ENCODE measurements around the gene CHD9NB. TPM values are rescaled to one million over a fixed set of nuclear protein-coding genes. Genes with fewer than 3 reads are reported as not detected.
A peak's percentile ranks its signal among the peaks of the same experiment; 100 is the strongest.

CHD9NB gene
- total RNA-seq, 4 donors from 2014 or later, result 2.4 to 6.9 (median 3.2) TPM; not detected in 1

GRCh38 chr16:53091466-53092211 is 38.9 kb upstream of the CHD9NB start:
- no peaks in the 10 kb centered on the region for H3K27me3 ChIP-seq
- peaks cover 5 to 48% (median 34%) of the 10 kb centered on the region in 4 donors for H3K4me1 ChIP-seq
- TF ChIP-seq, protein P1, sequence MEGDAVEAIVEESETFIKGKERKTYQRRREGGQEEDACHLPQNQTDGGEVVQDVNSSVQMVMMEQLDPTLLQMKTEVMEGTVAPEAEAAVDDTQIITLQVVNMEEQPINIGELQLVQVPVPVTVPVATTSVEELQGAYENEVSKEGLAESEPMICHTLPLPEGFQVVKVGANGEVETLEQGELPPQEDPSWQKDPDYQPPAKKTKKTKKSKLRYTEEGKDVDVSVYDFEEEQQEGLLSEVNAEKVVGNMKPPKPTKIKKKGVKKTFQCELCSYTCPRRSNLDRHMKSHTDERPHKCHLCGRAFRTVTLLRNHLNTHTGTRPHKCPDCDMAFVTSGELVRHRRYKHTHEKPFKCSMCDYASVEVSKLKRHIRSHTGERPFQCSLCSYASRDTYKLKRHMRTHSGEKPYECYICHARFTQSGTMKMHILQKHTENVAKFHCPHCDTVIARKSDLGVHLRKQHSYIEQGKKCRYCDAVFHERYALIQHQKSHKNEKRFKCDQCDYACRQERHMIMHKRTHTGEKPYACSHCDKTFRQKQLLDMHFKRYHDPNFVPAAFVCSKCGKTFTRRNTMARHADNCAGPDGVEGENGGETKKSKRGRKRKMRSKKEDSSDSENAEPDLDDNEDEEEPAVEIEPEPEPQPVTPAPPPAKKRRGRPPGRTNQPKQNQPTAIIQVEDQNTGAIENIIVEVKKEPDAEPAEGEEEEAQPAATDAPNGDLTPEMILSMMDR (IDR thresholded peaks at IDR 0.05), result no peak
- no peak for TF ChIP-seq POLR2A (IDR thresholded peaks at IDR 0.05)
- no peaks in the 10 kb centered on the region for H3K9me3 ChIP-seq
- H3K4me3 ChIP-seq, result no peak overlapping the region
- DNase-seq, result peak in 2 of 3 donors; percentile 60 to 65
- H3K27ac ChIP-seq, result peak overlapping the region; percentile 54 to 86 (median 71)
- H3K36me3 ChIP-seq, result no peaks in the 10 kb centered on the region

DNA sequence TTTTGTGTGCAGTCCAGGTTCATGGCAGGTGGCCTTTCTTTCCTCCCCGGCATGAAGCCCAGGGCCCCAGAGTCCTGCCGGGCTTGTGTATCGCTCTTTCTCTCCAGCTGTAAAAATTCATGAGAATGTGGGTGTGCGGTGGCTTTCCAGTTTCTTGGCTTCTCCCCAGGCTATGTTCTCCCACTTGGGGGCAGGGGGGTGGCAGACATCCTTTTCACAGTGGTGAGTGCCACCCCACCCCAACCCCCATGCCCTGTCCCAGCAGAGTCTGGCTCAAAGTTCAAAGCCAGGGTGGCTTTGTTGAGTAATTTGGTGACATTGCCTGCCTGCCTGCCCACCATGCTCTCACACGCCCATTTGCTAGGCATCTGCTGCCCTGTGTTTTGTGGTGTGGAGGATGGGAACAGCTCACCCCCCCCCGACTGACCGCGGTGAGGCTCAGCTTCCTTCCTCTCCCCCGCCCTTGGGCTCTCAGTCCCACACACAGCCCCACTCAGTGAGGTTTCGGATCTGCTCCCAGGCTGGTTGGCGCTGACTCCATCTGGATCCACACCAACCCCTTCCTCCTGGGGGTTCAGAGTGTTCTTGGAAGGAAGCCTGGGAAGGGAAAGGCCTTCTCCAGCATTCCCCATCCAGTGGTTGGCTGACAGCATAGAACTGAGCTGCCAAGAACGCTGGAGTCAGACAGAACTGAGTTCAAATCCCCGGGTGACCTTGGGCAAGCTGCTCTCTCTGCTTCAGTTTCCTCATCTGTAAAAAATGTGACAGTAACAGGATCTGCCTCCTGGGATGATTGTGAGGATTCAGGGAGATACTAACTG is 38.1 kb upstream of the CHD9NB start:
- peaks cover 5 to 52% (median 34%) of the 10 kb centered on the region in 4 donors for H3K4me1 ChIP-seq
- H3K9me3 ChIP-seq, result no peaks in the 10 kb centered on the region
- no peak for TF ChIP-seq POLR2A (IDR thresholded peaks at IDR 0.05)
- TF ChIP-seq, protein P1 (IDR thresholded peaks at IDR 0.05), result no peak
- no peaks in the 10 kb centered on the region for H3K27me3 ChIP-seq
- H3K27ac ChIP-seq, result peak overlapping the region; percentile 54 to 86 (median 71)
- peak; percentile 73 to 89 (median 76) for DNase-seq
- peak overlapping the region in 1 of 4 donors; percentile 24 for H3K4me3 ChIP-seq
- H3K36me3 ChIP-seq, result no peaks in the 10 kb centered on the region

GRCh38 chr16:53090286-53090590 is 37.5 kb upstream of the CHD9NB start:
- Histone ChIP-seq H3K27me3 (no peaks in the 10 kb centered on the region), H3K4me1 (peaks cover 5 to 58% (median 34%) of the 10 kb centered on the region in 4 donors), H3K36me3 (no peaks in the 10 kb centered on the region), H3K4me3 (no peak overlapping the region), H3K27ac (peak overlapping the region; percentile 54 to 86 (median 71)), H3K9me3 (no peaks in the 10 kb centered on the region)
- no peak for DNase-seq
- TF ChIP-seq POLR2A (IDR thresholded peaks at IDR 0.05), result no peak
- TF ChIP-seq, protein P1 (IDR thresholded peaks at IDR 0.05), result no peak

DNA sequence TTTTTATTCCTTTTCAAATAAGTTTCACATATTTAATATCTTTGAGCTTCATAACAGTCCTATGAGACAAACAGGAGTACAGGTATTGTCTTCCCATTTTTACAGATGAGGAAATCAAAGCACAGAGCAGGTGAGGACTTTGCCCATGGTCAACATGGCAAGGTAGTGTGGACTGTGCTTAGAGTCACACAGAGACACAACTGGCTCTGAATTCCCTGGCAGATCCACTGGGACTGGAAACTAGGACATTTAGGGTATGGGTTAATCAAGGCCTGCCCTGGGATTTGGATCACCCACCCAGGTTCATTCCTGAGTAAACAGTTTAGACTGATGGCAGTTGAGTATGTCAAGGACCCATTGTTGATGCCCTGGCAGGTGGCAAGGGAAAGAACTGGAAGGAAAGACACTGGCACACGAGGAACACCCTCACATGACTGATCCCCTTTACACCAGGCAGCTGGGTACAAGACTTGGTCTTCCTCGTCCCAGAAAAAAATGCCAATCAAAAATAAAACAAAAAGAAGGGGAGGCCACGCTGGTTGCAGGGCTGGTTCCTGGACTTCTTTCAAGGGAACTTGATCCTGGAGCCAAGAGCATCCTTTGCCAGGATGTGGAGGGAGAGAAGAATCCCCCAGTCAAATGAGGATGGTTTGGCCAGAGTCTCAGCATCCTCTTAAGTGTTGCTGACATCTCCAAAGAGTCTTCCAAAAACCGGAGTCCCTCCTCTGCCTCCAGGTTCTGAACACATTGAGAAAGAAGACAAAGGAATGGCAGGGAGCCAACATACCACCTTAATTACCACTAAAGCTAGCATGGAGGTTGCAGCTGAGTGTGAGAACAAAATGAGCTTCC is 37.0 kb upstream of the CHD9NB start:
- DNase-seq, result no peak
- Histone ChIP-seq H3K36me3 (no peaks in the 10 kb centered on the region), H3K4me3 (no peak overlapping the region)

DNA sequence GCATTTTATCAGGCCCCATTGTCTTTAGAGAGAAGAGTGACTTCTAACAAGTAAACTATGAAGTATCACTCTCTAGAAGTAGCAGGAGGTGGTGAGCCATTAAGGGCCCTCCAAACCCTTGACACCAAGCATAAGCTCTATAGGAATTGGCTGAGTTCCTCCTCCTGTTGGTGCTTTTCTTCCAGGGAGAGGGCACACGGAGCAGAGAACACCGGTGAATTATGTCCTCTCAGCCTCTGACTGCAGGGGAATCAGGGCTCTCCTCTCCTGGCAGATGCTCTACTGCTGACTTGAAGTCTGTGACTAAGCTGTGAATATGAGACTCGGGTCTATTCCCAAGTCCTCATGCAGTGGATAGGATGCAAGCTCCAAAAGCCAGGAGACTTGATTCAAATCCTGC is 34.4 kb upstream of the CHD9NB start:
- TF ChIP-seq POLR2A (IDR thresholded peaks at IDR 0.05), result no peak
- TF ChIP-seq, protein P1 (IDR thresholded peaks at IDR 0.05), result no peak
- no peaks in the 10 kb centered on the region for H3K9me3 ChIP-seq
- no peaks in the 10 kb centered on the region for H3K27me3 ChIP-seq
- no peak for DNase-seq
- H3K27ac ChIP-seq, result no peak overlapping the region
- peaks cover 0 to 38% (median 16%) of the 10 kb centered on the region in 4 donors for H3K4me1 ChIP-seq
- H3K36me3 ChIP-seq, result no peaks in the 10 kb centered on the region
- no peak overlapping the region for H3K4me3 ChIP-seq

More for the DNA sequence above, 37.0 kb upstream of the CHD9NB start:
- TF ChIP-seq, protein P1 (IDR thresholded peaks at IDR 0.05), result no peak
- TF ChIP-seq POLR2A (IDR thresholded peaks at IDR 0.05), result no peak
- Histone ChIP-seq H3K9me3 (no peaks in the 10 kb centered on the region), H3K27me3 (no peaks in the 10 kb centered on the region), H3K4me1 (peaks cover 5 to 61% (median 33%) of the 10 kb centered on the region in 4 donors), H3K27ac (peak overlapping the region; percentile 54 to 86 (median 71))
